ENCODE results near the gene NEK6.

NEK6 gene

GRCh38 chr9:124337562-124337961 is 79.8 kb downstream of the NEK6 start:
- H3K36me3 Mint-ChIP-seq (ENCODE audit: insufficient read depth), result peaks cover 3% of the 10 kb centered on the region
- no peak overlapping the region for H3K4me3 Mint-ChIP-seq
- no peak for ATAC-seq (replicated peaks)
- H3K4me1 Mint-ChIP-seq (ENCODE audit: low read depth in 2 of 2), result peaks cover 0 to 1% of the 10 kb centered on the region in 2 donors
- DNase-seq, result no peak
- no peaks in the 10 kb centered on the region for H3K27me3 Mint-ChIP-seq
- no peaks in the 10 kb centered on the region for H3K9me3 Mint-ChIP-seq
- no peak overlapping the region for H3K27ac Mint-ChIP-seq

- no peak overlapping the region for H3K27ac Mint-ChIP-seq
- peaks cover 3% of the 10 kb centered on the region for H3K36me3 Mint-ChIP-seq (ENCODE audit: insufficient read depth)
These were observed 81.9 kb downstream of the NEK6 start for GRCh38 chr9:124339603-124340146.

GRCh38 chr9:124340219-124341069 is 82.7 kb downstream of the NEK6 start:
- Mint-ChIP-seq H3K4me1 (ENCODE audit: low read depth in 2 of 2) (peaks cover 0 to 1% of the 10 kb centered on the region in 2 donors), H3K27me3 (no peaks in the 10 kb centered on the region), H3K36me3 (ENCODE audit: insufficient read depth) (peaks cover 3% of the 10 kb centered on the region), H3K27ac (peak overlapping the region in 1 of 2 donors; percentile 76), H3K9me3 (no peaks in the 10 kb centered on the region), H3K4me3 (no peak overlapping the region)
- ATAC-seq (replicated peaks) (no peak), DNase-seq (no peak)

More at GRCh38 chr9:124339603-124340146, 81.9 kb downstream of the NEK6 start:
- Mint-ChIP-seq H3K27me3 (no peaks in the 10 kb centered on the region), H3K9me3 (no peaks in the 10 kb centered on the region), H3K4me1 (ENCODE audit: low read depth in 2 of 2) (peaks cover 0 to 1% of the 10 kb centered on the region in 2 donors), H3K4me3 (no peak overlapping the region)
- DNase-seq (no peak), ATAC-seq (replicated peaks) (no peak)

- H3K27ac Mint-ChIP-seq, result peak overlapping the region; percentile 49 to 76
- no peak overlapping the region for H3K4me3 Mint-ChIP-seq
- peaks cover 7% of the 10 kb centered on the region for H3K36me3 Mint-ChIP-seq (ENCODE audit: insufficient read depth)
- no peak for ATAC-seq (replicated peaks)
- H3K4me1 Mint-ChIP-seq (ENCODE audit: low read depth in 2 of 2), result peaks cover 0 to 1% of the 10 kb centered on the region in 2 donors
- no peak for DNase-seq
- no peaks in the 10 kb centered on the region for H3K27me3 Mint-ChIP-seq
- H3K9me3 Mint-ChIP-seq, result no peaks in the 10 kb centered on the region
These were observed 83.9 kb downstream of the NEK6 start for GRCh38 chr9:124341455-124342170.

GRCh38 chr9:124342402-124342775 is 84.6 kb downstream of the NEK6 start:
- H3K9me3 Mint-ChIP-seq, result no peaks in the 10 kb centered on the region
- H3K4me3 Mint-ChIP-seq, result no peak overlapping the region
- ATAC-seq (replicated peaks) (no peak), DNase-seq (no peak)
- H3K36me3 Mint-ChIP-seq (ENCODE audit: insufficient read depth), result peaks cover 10% of the 10 kb centered on the region
- H3K27me3 Mint-ChIP-seq, result no peaks in the 10 kb centered on the region
- no peak overlapping the region for H3K27ac Mint-ChIP-seq
- H3K4me1 Mint-ChIP-seq (ENCODE audit: low read depth in 2 of 2), result peaks cover 0 to 1% of the 10 kb centered on the region in 2 donors

- ATAC-seq (replicated peaks) (no peak), DNase-seq (no peak)
- H3K27me3 Mint-ChIP-seq, result no peaks in the 10 kb centered on the region
- no peaks in the 10 kb centered on the region for H3K9me3 Mint-ChIP-seq
- no peak overlapping the region for H3K4me3 Mint-ChIP-seq
- H3K27ac Mint-ChIP-seq, result no peak overlapping the region
- H3K4me1 Mint-ChIP-seq (ENCODE audit: low read depth in 2 of 2), result peaks cover 0 to 1% of the 10 kb centered on the region in 2 donors
- H3K36me3 Mint-ChIP-seq (ENCODE audit: insufficient read depth), result peaks cover 10% of the 10 kb centered on the region
These were observed 85.2 kb downstream of the NEK6 start for GRCh38 chr9:124342776-124343485.

- Mint-ChIP-seq H3K36me3 (ENCODE audit: insufficient read depth) (peaks cover 14% of the 10 kb centered on the region), H3K4me1 (ENCODE audit: low read depth in 2 of 2) (peaks cover 0 to 1% of the 10 kb centered on the region in 2 donors), H3K27me3 (no peaks in the 10 kb centered on the region), H3K4me3 (no peak overlapping the region), H3K9me3 (no peaks in the 10 kb centered on the region), H3K27ac (peak overlapping the region in 1 of 2 donors; percentile 46)
- no peak for DNase-seq
- no peak for ATAC-seq (replicated peaks)
These were observed 86.0 kb downstream of the NEK6 start for GRCh38 chr9:124343533-124344290.

- Mint-ChIP-seq H3K36me3 (ENCODE audit: insufficient read depth) (peaks cover 18% of the 10 kb centered on the region), H3K4me3 (no peak overlapping the region), H3K27me3 (no peaks in the 10 kb centered on the region), H3K27ac (peak overlapping the region in 1 of 2 donors; percentile 46), H3K4me1 (ENCODE audit: low read depth in 2 of 2) (peaks cover 0 to 1% of the 10 kb centered on the region in 2 donors), H3K9me3 (no peaks in the 10 kb centered on the region)
- DNase-seq, result no peak
- no peak for ATAC-seq (replicated peaks)
These were observed 86.7 kb downstream of the NEK6 start for GRCh38 chr9:124344291-124345050.

- Mint-ChIP-seq H3K27me3 (no peaks in the 10 kb centered on the region), H3K36me3 (ENCODE audit: insufficient read depth) (peaks cover 18% of the 10 kb centered on the region), H3K27ac (peak overlapping the region in 1 of 2 donors; percentile 4), H3K4me3 (no peak overlapping the region), H3K4me1 (ENCODE audit: low read depth in 2 of 2) (no peaks in the 10 kb centered on the region), H3K9me3 (no peaks in the 10 kb centered on the region)
- no peak for ATAC-seq (replicated peaks)
- no peak for DNase-seq
These were observed 87.3 kb downstream of the NEK6 start for GRCh38 chr9:124345063-124345462.

GRCh38 chr9:124345751-124346281 is 88.1 kb downstream of the NEK6 start:
- DNase-seq, result no peak
- no peak for ATAC-seq (replicated peaks)
- H3K27ac Mint-ChIP-seq, result peak overlapping the region in 1 of 2 donors; percentile 35
- H3K4me1 Mint-ChIP-seq (ENCODE audit: low read depth in 2 of 2), result no peaks in the 10 kb centered on the region
- H3K9me3 Mint-ChIP-seq, result no peaks in the 10 kb centered on the region
- H3K36me3 Mint-ChIP-seq (ENCODE audit: insufficient read depth), result peaks cover 23% of the 10 kb centered on the region
- H3K27me3 Mint-ChIP-seq, result no peaks in the 10 kb centered on the region
- no peak overlapping the region for H3K4me3 Mint-ChIP-seq

GRCh38 chr9:124346347-124347163 is 88.8 kb downstream of the NEK6 start:
- Mint-ChIP-seq H3K27me3 (no peaks in the 10 kb centered on the region), H3K4me1 (ENCODE audit: low read depth in 2 of 2) (no peaks in the 10 kb centered on the region), H3K36me3 (ENCODE audit: insufficient read depth) (peaks cover 31% of the 10 kb centered on the region), H3K9me3 (no peaks in the 10 kb centered on the region), H3K27ac (peak overlapping the region; percentile 35 to 68), H3K4me3 (no peak overlapping the region)
- ATAC-seq (replicated peaks), result no peak
- no peak for DNase-seq

Data from effector memory CD8-positive, alpha-beta T cell (primary cell).